ENCODE results near the gene RARS2. TPM values are rescaled to one million over a fixed set of nuclear protein-coding genes. Genes with fewer than 3 reads are reported as not detected.
A peak's percentile ranks its signal among the peaks of the same experiment; 100 is the strongest.

RARS2 gene
- total and polyA plus RNA-seq, 9 of the 15 experiments (the other 6 are each of a cell fraction or from before 2014, with no cell fraction given): 30.0 to 92.7 (median 43.4) TPM

DNA sequence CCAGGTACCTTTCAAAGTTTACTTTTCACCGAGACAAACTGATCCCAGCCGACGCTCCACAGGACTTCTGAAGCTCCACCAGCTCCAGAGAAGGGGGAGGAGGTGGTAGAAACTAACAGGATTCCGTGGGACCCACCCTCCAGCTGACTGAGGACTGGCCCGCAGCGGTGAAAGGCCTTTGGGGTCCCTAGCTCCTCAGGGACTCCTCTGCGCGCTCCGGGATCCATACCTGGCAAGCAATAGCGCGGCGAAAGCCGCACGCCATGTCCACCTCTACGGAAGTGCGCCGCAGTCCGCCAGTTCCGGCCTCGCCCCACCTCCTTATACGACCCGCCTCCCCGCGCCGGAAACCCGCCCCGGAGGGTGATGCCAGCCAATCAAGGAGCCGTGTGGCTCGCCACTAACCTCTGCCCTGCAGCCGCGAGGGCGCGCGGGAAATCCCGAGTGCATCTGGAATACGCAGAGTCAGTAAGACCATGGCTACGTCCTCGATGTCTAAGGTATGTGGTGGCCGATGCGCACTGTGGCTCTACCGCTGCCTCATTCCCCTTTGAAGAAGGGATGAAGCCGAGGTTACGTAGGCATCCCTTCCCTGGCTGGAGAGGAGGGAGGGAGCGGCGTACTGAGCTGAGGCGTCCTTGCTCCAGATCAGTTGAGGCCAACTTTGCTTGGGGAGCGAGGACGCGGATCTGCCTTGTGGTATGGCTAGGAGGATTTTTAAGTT is at the start of gene RARS2, which contains the start of gene ORC3 (continued):
- no peak for TF ChIP-seq ZNF583 (CRISPR knock-in tag; IDR thresholded peaks at IDR 0.05)
- no peak for TF ChIP-seq RFX5 (IDR thresholded peaks at IDR 0.05; ENCODE audit: low read depth, low read length)
- peak; percentile 91 for TF ChIP-seq KLF1 (tag; IDR thresholded peaks at IDR 0.05)
- peak; percentile 78 for TF ChIP-seq ZNF143 (CRISPR knock-in tag; IDR thresholded peaks at IDR 0.05)
- TF ChIP-seq, protein P1, sequence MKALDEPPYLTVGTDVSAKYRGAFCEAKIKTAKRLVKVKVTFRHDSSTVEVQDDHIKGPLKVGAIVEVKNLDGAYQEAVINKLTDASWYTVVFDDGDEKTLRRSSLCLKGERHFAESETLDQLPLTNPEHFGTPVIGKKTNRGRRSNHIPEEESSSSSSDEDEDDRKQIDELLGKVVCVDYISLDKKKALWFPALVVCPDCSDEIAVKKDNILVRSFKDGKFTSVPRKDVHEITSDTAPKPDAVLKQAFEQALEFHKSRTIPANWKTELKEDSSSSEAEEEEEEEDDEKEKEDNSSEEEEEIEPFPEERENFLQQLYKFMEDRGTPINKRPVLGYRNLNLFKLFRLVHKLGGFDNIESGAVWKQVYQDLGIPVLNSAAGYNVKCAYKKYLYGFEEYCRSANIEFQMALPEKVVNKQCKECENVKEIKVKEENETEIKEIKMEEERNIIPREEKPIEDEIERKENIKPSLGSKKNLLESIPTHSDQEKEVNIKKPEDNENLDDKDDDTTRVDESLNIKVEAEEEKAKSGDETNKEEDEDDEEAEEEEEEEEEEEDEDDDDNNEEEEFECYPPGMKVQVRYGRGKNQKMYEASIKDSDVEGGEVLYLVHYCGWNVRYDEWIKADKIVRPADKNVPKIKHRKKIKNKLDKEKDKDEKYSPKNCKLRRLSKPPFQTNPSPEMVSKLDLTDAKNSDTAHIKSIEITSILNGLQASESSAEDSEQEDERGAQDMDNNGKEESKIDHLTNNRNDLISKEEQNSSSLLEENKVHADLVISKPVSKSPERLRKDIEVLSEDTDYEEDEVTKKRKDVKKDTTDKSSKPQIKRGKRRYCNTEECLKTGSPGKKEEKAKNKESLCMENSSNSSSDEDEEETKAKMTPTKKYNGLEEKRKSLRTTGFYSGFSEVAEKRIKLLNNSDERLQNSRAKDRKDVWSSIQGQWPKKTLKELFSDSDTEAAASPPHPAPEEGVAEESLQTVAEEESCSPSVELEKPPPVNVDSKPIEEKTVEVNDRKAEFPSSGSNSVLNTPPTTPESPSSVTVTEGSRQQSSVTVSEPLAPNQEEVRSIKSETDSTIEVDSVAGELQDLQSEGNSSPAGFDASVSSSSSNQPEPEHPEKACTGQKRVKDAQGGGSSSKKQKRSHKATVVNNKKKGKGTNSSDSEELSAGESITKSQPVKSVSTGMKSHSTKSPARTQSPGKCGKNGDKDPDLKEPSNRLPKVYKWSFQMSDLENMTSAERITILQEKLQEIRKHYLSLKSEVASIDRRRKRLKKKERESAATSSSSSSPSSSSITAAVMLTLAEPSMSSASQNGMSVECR (CRISPR knock-in tag; IDR thresholded peaks at IDR 0.05): peak; percentile 89
- TF ChIP-seq, protein P2, sequence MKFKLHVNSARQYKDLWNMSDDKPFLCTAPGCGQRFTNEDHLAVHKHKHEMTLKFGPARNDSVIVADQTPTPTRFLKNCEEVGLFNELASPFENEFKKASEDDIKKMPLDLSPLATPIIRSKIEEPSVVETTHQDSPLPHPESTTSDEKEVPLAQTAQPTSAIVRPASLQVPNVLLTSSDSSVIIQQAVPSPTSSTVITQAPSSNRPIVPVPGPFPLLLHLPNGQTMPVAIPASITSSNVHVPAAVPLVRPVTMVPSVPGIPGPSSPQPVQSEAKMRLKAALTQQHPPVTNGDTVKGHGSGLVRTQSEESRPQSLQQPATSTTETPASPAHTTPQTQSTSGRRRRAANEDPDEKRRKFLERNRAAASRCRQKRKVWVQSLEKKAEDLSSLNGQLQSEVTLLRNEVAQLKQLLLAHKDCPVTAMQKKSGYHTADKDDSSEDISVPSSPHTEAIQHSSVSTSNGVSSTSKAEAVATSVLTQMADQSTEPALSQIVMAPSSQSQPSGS (CRISPR knock-in tag; IDR thresholded peaks at IDR 0.05): no peak
- TF ChIP-seq FOXP1 (CRISPR knock-in tag; IDR thresholded peaks at IDR 0.05): peak; percentile 77; the same call in 1 of the 2 replicates
- TF ChIP-seq IFI16 (CRISPR knock-in tag; IDR thresholded peaks at IDR 0.05): no peak
- no peak for TF ChIP-seq NONO (IDR thresholded peaks at IDR 0.05; ENCODE audit: low read depth in 2 of 2, low read length in 1 of 2)
- TF ChIP-seq ATF7 (IDR thresholded peaks at IDR 0.05): peak; percentile 79
- TF ChIP-seq, protein P3, sequence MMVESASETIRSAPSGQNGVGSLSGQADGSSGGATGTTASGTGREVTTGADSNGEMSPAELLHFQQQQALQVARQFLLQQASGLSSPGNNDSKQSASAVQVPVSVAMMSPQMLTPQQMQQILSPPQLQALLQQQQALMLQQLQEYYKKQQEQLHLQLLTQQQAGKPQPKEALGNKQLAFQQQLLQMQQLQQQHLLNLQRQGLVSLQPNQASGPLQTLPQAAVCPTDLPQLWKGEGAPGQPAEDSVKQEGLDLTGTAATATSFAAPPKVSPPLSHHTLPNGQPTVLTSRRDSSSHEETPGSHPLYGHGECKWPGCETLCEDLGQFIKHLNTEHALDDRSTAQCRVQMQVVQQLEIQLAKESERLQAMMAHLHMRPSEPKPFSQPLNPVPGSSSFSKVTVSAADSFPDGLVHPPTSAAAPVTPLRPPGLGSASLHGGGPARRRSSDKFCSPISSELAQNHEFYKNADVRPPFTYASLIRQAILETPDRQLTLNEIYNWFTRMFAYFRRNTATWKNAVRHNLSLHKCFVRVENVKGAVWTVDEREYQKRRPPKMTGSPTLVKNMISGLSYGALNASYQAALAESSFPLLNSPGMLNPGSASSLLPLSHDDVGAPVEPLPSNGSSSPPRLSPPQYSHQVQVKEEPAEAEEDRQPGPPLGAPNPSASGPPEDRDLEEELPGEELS (CRISPR knock-in tag; IDR thresholded peaks at IDR 0.05; ENCODE audit: borderline replicate concordance): peak; percentile 82
- TF ChIP-seq, protein P4, sequence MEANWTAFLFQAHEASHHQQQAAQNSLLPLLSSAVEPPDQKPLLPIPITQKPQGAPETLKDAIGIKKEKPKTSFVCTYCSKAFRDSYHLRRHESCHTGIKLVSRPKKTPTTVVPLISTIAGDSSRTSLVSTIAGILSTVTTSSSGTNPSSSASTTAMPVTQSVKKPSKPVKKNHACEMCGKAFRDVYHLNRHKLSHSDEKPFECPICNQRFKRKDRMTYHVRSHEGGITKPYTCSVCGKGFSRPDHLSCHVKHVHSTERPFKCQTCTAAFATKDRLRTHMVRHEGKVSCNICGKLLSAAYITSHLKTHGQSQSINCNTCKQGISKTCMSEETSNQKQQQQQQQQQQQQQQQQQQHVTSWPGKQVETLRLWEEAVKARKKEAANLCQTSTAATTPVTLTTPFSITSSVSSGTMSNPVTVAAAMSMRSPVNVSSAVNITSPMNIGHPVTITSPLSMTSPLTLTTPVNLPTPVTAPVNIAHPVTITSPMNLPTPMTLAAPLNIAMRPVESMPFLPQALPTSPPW (CRISPR knock-in tag; IDR thresholded peaks at IDR 0.05): peak; percentile 82
- no peak for TF ChIP-seq HLTF (IDR thresholded peaks at IDR 0.05)
- TF ChIP-seq HNRNPK (IDR thresholded peaks at IDR 0.05; ENCODE audit: low read depth, low read length, poor library complexity, severe bottlenecking): no peak
- peak; percentile 86 to 94; a peak in 3 of 4 replicates for TF ChIP-seq SIN3A (IDR thresholded peaks at IDR 0.05; ENCODE audit: borderline replicate concordance in 2 of 2, control insufficient read depth in 1 of 2, low read depth in 2 of 2, low read length in 2 of 2)
- 0 out of 2 replicates have a peak, but pooled peaks have one; percentile 65 for TF ChIP-seq LARP7 (IDR thresholded peaks at IDR 0.05)
- TF ChIP-seq CEBPB (tag; IDR thresholded peaks at IDR 0.05): no peak

All from K562 (cell line).